DMS153 (cell line): ENCODE measurements around the gene CORO2B.

Source experiments
- DNase-seq: peaks from one replicate; lab custom pipeline; 2025; lab: John Stamatoyannopoulos, UW

The CORO2B gene

DNA sequence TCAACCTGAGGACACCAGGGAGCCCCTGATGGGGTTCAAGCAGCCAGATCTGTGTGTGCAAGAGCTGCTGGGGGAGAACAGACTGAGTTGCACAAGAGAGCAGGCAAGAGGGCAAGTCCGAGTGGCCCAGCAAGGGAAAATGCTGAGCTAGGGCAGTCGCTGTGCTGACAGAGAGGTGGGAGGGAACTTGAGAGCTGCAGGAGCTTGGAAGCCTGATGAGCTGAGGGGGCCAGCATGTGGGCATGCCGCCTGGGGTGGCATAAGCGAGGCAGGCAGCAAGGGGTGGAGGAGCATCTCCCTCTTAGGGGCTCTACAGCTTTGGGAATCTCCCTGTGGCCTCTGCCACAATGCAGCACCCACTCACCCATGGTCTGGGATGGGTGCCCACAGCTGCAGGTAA, 4.7 kb upstream of the CORO2B start:
- no peak for DNase-seq

- no peak for DNase-seq
These were observed 4.2 kb upstream of the CORO2B start for GRCh38 chr15:68574629-68575028.

DNA sequence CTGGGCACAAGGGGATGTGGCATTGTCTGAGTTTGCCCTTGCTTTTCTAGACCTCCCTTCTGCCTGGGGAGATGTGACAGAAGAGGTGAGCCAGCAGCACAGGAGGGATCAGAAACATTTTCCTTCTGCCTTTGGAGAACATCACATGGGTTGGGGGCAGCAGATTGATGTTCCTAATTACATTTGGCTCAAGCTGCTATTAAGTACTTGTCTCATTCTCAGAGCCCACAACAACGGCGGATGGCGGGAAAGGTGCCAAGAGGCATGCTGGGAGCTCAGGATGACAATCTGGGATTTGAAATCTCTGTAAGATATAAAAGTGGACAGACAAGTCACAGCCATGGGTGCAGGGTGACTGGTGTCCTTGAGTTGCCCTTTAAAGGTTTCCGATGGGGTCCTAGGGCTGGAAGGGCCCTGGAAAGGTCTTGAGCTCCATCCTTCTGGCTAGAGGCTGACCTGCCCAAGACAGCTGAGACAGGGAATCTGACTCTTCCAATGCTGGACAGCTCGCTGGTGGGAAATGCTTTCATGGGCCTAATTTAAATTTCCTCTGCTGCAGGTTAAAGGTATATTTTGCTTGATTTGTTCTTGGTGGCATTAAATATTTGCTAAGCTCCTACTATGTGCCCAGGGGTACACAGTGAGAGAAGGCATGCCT, 2.4 kb upstream of the CORO2B start:
- no peak for DNase-seq

GRCh38 chr15:68578175-68578979, 416 bp upstream of the CORO2B start:
- peak; percentile 47 for DNase-seq

GRCh38 chr15:68580026-68580882, 1.5 kb downstream of the CORO2B start:
- DNase-seq: no peak

DNA sequence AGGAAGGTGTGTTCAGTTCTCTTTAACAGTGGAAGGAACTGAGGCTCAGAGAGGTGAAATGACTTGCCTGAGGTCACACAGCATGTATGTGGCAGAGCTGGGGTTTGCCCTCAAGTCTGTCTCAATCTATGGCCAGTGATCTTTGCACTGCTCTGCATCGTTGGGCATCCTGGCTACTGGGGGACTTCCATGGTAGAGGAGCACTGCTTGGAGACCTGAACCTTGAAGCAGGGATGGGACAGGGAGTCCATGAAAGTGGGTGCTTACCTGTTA, 2.0 kb downstream of the CORO2B start:
- DNase-seq: no peak

GRCh38 chr15:68581725-68582124, 2.9 kb downstream of the CORO2B start:
- no peak for DNase-seq

DNA sequence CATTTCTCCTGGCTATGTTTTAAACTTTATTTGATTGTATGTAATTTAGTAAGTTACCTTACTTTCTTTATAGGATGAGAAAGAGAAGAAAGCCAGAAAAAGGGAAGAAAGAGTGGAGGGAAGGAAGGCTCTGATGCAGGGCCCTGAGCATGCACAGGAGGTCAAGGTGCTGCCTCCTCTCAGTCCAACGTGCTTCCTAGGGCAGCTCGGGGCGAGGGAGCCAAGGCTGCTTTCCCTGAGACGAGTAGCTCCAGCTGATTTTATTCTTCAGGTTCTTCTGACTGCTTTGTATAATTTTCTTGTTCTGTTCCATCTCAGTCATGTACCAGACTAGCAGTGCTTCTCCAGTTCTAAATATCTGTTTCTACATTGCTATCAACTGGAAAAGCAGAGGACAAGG, 3.4 kb downstream of the CORO2B start:
- DNase-seq: no peak

DNA sequence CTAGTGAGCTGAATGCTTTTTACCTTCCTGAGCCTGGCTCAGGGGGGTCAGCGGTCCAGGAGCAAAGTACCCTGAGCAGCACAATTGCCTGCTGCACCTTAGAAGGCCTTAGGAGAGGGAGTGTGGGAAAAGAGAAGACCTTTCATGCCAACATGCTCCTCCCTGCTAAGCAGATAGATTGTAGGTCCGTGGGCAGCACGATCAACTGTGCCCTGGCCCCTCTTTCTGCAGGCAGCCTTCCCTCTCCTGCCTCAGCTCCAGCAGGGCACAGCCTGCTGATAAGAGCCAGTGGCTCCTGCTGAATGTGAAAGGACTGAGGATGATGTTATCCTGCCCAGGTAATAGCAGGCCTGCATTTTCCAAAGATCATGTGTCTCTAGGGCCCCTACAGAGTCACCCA, 4.1 kb downstream of the CORO2B start:
- DNase-seq: no peak

- no peak for DNase-seq
These were observed 4.5 kb downstream of the CORO2B start for GRCh38 chr15:68583321-68583720.

- DNase-seq: no peak
These were observed 5.4 kb downstream of the CORO2B start for GRCh38 chr15:68583936-68584755.

DNA sequence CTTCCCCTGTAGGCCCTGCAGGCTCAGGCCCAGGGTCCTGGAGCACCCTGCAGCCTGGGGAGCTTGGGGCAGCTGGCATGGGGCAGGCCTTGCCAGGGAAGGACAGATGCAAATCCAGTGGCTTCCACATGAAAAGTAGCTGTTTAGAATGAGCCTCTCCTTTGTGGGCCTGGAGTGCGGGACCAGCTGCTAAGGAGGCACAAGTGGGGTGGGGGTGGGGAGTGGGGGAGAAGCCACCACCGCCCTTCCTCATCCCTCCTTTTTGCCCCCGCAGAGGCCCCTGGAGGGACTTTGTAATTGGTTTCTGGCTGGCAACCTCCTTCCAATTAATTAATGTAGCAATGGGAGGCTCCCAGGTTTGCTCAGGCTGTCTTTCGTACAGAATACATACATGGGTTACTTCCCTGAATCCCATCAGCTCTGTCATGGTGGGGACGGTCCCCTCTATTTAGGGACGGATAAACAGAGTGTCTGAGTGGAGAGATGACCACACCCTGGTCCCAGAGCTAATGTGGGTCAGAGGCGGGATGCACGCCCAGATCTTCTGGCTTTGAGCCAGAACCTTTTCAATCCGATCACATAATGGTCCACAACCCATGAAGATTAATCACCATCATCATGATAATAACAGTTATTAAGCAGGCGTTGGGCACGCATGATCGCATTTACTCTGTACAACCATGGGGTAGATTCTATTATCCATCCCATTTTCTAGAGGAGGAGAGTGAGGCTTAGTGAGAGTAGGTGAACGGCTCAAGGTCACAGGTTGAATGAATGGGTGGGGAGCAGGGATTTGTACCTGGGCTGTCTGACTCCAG, 6.2 kb downstream of the CORO2B start:
- DNase-seq: no peak

DNA sequence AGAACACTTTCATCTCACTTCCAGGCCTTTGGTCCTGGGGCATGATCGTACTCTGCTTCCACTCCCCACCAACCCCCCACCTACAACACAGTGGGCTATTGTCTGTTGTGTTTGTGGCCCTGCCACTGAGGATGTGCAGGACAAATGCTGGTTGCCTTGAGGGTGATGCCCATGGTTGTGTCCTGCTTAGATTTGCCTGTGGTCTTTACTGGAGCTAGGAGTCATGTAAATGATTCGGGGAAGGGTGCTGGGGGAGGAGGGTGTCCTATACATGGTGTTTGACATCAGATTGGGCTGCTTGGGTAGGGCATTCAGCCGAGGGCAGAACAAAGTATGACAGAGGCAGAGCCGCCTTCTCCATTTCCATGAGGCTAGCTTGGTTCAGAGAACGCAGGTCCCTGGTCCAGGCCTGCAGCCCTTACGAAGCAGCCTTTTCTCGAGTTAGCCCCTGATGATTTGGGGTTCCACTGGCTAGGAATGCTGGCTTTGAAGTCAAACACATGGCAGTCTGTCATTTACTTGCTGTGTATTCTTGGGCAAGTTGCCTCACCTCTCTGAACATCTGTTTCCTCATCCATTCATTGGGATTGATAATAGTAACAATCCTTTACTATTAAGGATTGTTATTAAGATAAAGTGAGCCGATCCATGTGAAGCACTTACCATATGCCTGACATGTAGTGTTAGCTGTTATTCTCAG, 6.9 kb downstream of the CORO2B start:
- DNase-seq: no peak

DNA sequence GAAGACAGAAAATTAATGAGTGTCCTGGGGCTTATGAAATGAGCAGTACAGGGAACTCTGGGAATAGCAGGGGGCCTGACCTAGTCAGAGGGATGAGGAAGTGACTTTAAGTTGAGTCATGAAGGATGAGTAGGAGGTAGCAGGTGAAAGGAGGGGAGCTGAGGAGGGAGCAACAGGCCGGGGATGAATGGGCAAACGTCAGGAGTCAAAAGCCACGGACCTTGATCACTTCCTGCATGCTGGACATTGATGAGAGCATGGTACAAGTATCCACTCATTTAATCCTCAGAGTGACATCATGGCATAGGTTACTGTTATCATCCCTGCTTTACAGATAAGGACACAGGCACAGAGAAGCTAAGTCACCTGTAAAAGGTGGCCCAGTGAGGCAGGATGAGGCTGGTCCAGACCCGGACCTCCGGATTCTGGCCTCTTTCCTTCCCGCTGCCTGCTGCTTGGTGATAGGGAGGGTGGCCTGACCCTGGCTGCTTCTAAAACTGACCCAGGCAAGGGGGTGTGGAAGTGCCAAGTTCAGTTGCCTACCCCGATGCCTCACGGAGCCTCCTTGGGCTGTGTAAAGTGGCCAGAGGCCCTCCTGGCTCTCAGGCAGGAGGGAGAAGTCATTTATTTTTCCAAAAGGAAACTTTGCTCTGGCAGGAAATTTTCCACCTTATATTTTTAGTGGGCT, 7.6 kb downstream of the CORO2B start:
- DNase-seq: no peak

GRCh38 chr15:68587769-68588385, 9.1 kb downstream of the CORO2B start:
- no peak for DNase-seq

GRCh38 chr15:68589053-68589452, 10.3 kb downstream of the CORO2B start:
- DNase-seq: no peak

DNA sequence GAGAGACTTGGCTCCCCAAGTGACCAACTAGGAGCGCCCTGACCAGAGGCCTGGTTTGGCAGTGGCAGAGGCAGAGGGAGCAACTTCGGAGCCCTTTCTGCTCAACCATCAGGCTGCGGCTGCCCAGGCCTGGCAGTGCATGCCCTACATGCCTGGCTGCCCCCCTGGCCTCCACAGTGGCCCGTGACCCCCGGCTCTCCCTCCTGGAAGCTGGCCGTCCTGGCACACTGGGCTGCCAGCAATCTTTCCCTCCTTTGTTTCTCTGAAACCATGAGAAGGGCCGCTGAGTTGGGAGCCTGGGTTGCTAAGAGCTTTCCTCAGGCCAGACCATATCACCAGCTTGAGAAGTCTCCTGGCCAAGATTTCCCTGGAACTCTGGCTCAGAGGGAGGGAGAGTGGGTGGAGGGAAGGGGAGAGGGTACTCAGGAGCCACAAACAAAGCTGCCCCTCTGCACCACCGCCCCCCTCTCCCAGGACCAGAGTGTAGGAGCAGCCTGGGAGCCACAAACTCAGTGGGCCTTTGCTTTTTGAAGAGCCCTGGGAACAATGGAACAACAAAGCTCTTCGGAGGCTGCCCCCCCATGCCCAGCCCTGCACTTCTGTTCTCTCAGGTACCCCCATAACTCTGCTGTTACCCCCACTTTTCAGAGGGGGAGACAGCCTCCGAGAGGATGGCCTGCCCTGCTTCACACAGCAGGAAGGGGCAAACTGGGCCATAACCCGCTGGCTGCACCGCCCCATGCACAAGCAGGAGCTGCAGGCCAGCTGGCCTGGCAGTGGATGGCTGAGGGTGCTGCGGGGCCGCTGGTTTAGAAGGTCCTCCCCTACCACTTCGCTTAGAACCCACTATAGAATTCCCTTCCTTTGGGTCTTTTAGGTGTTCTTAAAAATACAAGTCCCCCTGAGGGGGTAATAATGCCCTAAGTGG, 11.3 kb downstream of the CORO2B start:
- no peak for DNase-seq

DNA sequence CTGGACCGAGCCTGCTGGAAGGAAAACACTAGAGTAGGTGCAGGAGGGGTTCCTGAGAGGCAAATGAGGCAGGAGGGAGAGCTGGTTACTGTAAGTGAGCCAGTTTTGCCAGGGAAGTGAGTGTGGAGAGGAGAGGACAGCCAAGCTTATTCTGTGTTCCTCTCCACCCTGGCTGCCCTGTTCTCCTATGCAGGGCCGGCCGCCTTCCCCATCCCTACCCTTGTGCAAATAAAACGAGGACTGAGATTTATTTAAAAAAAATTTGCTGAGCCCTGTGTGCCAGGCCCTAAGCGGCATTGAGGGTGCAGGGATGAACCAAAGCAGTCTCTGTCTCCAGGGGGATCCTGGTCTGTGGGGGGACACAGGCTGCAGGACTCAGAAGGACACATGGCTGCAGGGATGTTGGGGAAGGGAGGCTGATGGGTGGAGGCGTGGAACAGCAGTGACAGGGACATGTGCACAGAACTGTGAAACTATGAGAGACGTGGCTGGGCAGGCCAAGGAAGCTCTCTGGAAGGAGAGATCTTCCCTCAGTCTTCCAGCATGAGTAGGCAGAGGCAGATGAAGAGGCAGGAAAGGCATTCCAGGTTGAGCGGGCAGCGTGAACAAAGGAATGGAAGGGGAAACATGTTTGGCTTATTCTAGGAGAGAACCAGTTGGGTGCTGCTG, 12.1 kb downstream of the CORO2B start:
- DNase-seq: no peak
